H1 (cell line): ENCODE data around the gene BRCA1. TPM values are rescaled to one million over a fixed set of nuclear protein-coding genes. Genes with fewer than 3 reads are reported as not detected.

ENCODE experiments used
- CTCF ChIA-PET: fragments of 300-600 bp; sonication (Branson Sonifier 250); formaldehyde crosslinking; loops from one replicate; lab custom pipeline; 2021; ENCODE audit not compliant: partially characterized antibody; lab: Charles Lee
- POLR2A ChIA-PET: fragments of 300-600 bp; sonication (Branson Sonifier 250); formaldehyde crosslinking; loops from one replicate; lab custom pipeline; 2021; ENCODE audit warnings: inconsistent platforms; ENCODE audit not compliant: partially characterized antibody; lab: Charles Lee
- DNase-seq, 2 experiments: peaks; one replicate each; pipeline versions ENCODE4 v3.0.0 to v3.0.0-alpha.2; 2010 to 2022; ENCODE audit warnings: low spot score in 2 of 2, low read depth in 1 of 2, mixed read lengths in 1 of 2
- FAIRE-seq: peaks from 2 replicates; lab custom pipeline; 2011; peaks lifted over from hg19 to GRCh38; lab: Jason Lieb, UNC
- H2AFZ ChIP-seq: 2 replicates; pipeline ENCODE4 v1.8.1; 2012; ENCODE audit warnings: low read length, inconsistent platforms
- H2AK5ac ChIP-seq: 2 replicates; pipeline ENCODE4 v1.6.1; 2013; ENCODE audit warnings: low read depth, low read length
- H2BK120ac ChIP-seq: replicated peaks from 2 replicates; pipeline ENCODE3; 2013; ENCODE audit warnings: low read depth, low read length, inconsistent platforms
- H2BK12ac ChIP-seq: 2 replicates; pipeline ENCODE4 v1.6.1; 2013; ENCODE audit warnings: low read depth, low read length
- H2BK15ac ChIP-seq: 2 replicates; pipeline ENCODE4 v1.6.1; 2013; ENCODE audit warnings: low read length
- H2BK20ac ChIP-seq: 2 replicates; pipeline ENCODE4 v1.6.1; 2013; ENCODE audit warnings: low read length
- H2BK5ac ChIP-seq: 2 replicates; pipeline ENCODE4 v1.6.1; 2013; ENCODE audit warnings: low read depth, low read length
- H3K14ac ChIP-seq: 2 replicates; pipeline ENCODE4 v1.6.1; 2013; ENCODE audit warnings: inconsistent platforms; ENCODE audit not compliant: insufficient read length
- H3K18ac ChIP-seq: 2 replicates; pipeline ENCODE4 v1.6.1; 2013; ENCODE audit warnings: low read length; ENCODE audit errors: extremely low read depth
- H3K23ac ChIP-seq: 2 replicates; pipeline ENCODE4 v1.6.1; 2013; ENCODE audit warnings: inconsistent platforms; ENCODE audit not compliant: insufficient read length
- H3K23me2 ChIP-seq: 2 replicates; pipeline ENCODE4 v1.6.1; 2013; ENCODE audit warnings: low read depth, low read length
- H3K27ac ChIP-seq: 2 replicates; pipeline ENCODE4 v1.6.1; 2011; ENCODE audit warnings: low read depth, low read length, inconsistent platforms
- H3K27me3 ChIP-seq, 4 experiments: replicated peaks in 1 of 4; 1 replicate in 1 of 4; 2 replicates in 3 of 4; pipeline versions ENCODE4 v1.6.1 to v1.8.1; 2011 to 2013; ENCODE audit warnings: low read length in 3 of 4, mild to moderate bottlenecking in 3 of 4, inconsistent platforms in 2 of 4, mixed read lengths in 2 of 4, moderate library complexity in 1 of 4; ENCODE audit not compliant: control insufficient read depth in 3 of 4, insufficient read depth in 3 of 4; ENCODE audit errors: extremely low read depth in 1 of 4
- H3K36me3 ChIP-seq, 4 experiments: 2 replicates each; pipeline versions ENCODE4 v1.6.1 to v1.8.1; 2011 to 2013; ENCODE audit warnings: mild to moderate bottlenecking in 4 of 4, low read length in 3 of 4, moderate library complexity in 2 of 4, control low read depth in 1 of 4, inconsistent platforms in 1 of 4; ENCODE audit not compliant: insufficient read depth in 4 of 4, control insufficient read depth in 2 of 4
- H3K4ac ChIP-seq: replicated peaks from 2 replicates; pipeline ENCODE3; 2013; ENCODE audit warnings: low read length, low read depth, mixed read lengths, inconsistent platforms; ENCODE audit not compliant: insufficient read length
- H3K4me1 ChIP-seq, 4 experiments: replicated peaks in 1 of 4; 1 replicate in 1 of 4; 2 replicates in 3 of 4; pipeline versions ENCODE4 v1.6.1 to v1.8.1; 2011 to 2013; ENCODE audit warnings: low read length in 3 of 4, inconsistent platforms in 2 of 4, mixed read lengths in 1 of 4; ENCODE audit not compliant: insufficient read depth in 4 of 4, control insufficient read depth in 3 of 4
- H3K4me2 ChIP-seq, 2 experiments: 2 replicates each; pipeline versions ENCODE4 v1.6.1 to v1.8.1; 2011 to 2013; ENCODE audit warnings: low read depth in 2 of 2, low read length in 2 of 2, control low read depth in 1 of 2, inconsistent platforms in 1 of 2, mild to moderate bottlenecking in 1 of 2; ENCODE audit not compliant: insufficient read depth in 1 of 2
- H3K4me3 ChIP-seq, 4 experiments: fragments of 200-600, 300-600 bp in 1 of 4; sonication (generic), shearing (Covaris generic), sonication (Bioruptor Twin) in 1 of 4; 2 replicates each; pipeline versions ENCODE4 v1.5.1 to v1.8.1; 2011 to 2016; ENCODE audit warnings: low read length in 4 of 4, low read depth in 3 of 4, control low read depth in 2 of 4, inconsistent platforms in 2 of 4, mild to moderate bottlenecking in 2 of 4, mixed read lengths in 1 of 4, moderate library complexity in 1 of 4; ENCODE audit not compliant: insufficient read depth in 2 of 4; ENCODE audit errors: extremely low read depth in 1 of 4
- H3K56ac ChIP-seq: replicated peaks from 2 replicates; pipeline ENCODE3; 2013; ENCODE audit warnings: low read depth, mild to moderate bottlenecking, mixed read lengths, low read length, inconsistent platforms; ENCODE audit not compliant: insufficient read length
- H3K79me1 ChIP-seq: 2 replicates; pipeline ENCODE4 v1.6.1; 2013; ENCODE audit warnings: low read depth, low read length, control low read depth
- H3K79me2 ChIP-seq, 2 experiments: 2 replicates each; pipeline versions ENCODE4 v1.6.1 to v1.8.1; 2012 to 2013; ENCODE audit warnings: low read length in 2 of 2, mild to moderate bottlenecking in 2 of 2, inconsistent platforms in 1 of 2; ENCODE audit not compliant: insufficient read depth in 2 of 2, control insufficient read depth in 1 of 2
- H3K9ac ChIP-seq, 4 experiments: replicated peaks in 1 of 4; 1 replicate in 1 of 4; 2 replicates in 3 of 4; pipeline versions ENCODE4 v1.6.1 to v1.8.1; 2011 to 2013; ENCODE audit warnings: low read depth in 3 of 4, low read length in 3 of 4, control low read depth in 2 of 4, mild to moderate bottlenecking in 2 of 4, moderate library complexity in 2 of 4, inconsistent platforms in 1 of 4; ENCODE audit errors: extremely low read depth in 1 of 4
- H3K9me3 ChIP-seq, 2 experiments: 2 replicates each; pipeline versions ENCODE4 v1.6.1 to v1.8.1; 2012 to 2013; ENCODE audit warnings: mild to moderate bottlenecking in 2 of 2, moderate library complexity in 2 of 2, control low read depth in 1 of 2, inconsistent platforms in 1 of 2, low read depth in 1 of 2, low read length in 1 of 2, mixed read lengths in 1 of 2; ENCODE audit not compliant: insufficient read depth in 2 of 2
- H4K20me1 ChIP-seq, 2 experiments: replicated peaks in 1 of 2; 2 replicates each; pipeline versions ENCODE3 to v1.8.1; 2011 to 2013; ENCODE audit warnings: inconsistent platforms in 2 of 2, low read length in 2 of 2, mild to moderate bottlenecking in 1 of 2; ENCODE audit not compliant: insufficient read depth in 2 of 2, control insufficient read depth in 1 of 2
- H4K5ac ChIP-seq: 2 replicates; pipeline ENCODE4 v1.6.1; 2013; ENCODE audit warnings: low read length, low read depth, mixed read lengths, inconsistent platforms; ENCODE audit not compliant: insufficient read length
- H4K8ac ChIP-seq: 2 replicates; pipeline ENCODE4 v1.8.0; 2013; ENCODE audit warnings: mild to moderate bottlenecking, moderate library complexity, low read length, inconsistent platforms; ENCODE audit not compliant: insufficient read depth; ENCODE audit errors: extremely low read depth
- H4K91ac ChIP-seq: replicated peaks from 2 replicates; pipeline ENCODE3; 2013; ENCODE audit warnings: low read length, mixed read lengths, inconsistent platforms; ENCODE audit not compliant: insufficient read length
- SRF ChIP-seq: IDR thresholded peaks from 2 replicates; pipeline ENCODE4 v1.6.1; 2011; ENCODE audit warnings: mild to moderate bottlenecking, low read depth, low read length, moderate library complexity
- WGBS, 2 experiments: shearing (Covaris generic) in 1 of 2; methylation state at CpG; one replicate each; pipeline versions ENCODE4 v1.1.6 to v1.1.7; 2013 to 2015; ENCODE audit warnings: low lambda C conversion rate in 2 of 2, mixed read lengths in 2 of 2, inconsistent platforms in 1 of 2, low coverage in 1 of 2, missing lambda C conversion rate in 1 of 2; ENCODE audit not compliant: insufficient replicate concordance in 2 of 2, insufficient coverage in 1 of 2, insufficient read length in 1 of 2; ENCODE audit errors: extremely low coverage in 1 of 2, missing lambda C conversion rate in 1 of 2; 5-methylcytosine and 5-hydroxymethylcytosine counted together
- polyA plus RNA-seq, 7 experiments: library from polyadenylated mRNA; depleted of rRNA in 3 of 7; stranded (reverse) in 5 of 7; unstranded in 2 of 7; fragments of >200 nt in 5 of 7; fragments of 200-250 nt in 2 of 7; gene quantifications; 1 replicate in 5 of 7; 2 replicates in 1 of 7; 4 replicates in 1 of 7; pipeline versions ENCODE4 v1.2.1 to v1.2.3, GENCODE V29; 2011 to 2013; ENCODE audit warnings: missing spikeins in 2 of 7, mixed read lengths in 2 of 7
- total RNA-seq: library from RNA; stranded (reverse); fragmentation: NEBNext Ultra II Directional; extraction: Animal tissue kit (Norgen Biotek cat#: 25700); gene quantifications from 2 replicates; pipeline ENCODE4 v1.2.1, GENCODE V29; 2021

The BRCA1 gene
- total and polyA plus RNA-seq, 2 of the 8 experiments (the other 6 are each of a cell fraction or from before 2014, with no cell fraction given): 30.7 to 39.2 TPM

DNA sequence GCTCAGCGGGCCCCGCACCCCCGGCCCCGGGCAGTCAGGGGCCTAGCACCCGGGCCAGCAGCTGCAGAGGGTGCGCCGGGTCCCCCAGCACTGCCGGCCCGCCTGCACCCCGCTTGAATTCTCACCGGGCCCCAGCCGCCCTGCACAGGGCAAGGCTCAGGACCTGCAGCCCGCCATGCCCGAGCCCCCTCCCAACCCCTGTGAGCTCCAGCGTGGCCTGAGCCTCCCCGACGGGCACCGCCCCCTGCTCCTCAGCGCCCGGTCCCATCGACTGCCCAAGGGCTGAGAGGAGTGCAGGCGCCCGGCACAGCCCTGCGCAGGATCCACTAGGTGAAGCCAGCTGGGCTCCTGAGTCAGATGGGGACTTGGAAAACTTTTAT is 1.7 kb upstream of the BRCA1 start:
- Histone ChIP-seq H4K91ac (no peak overlapping the region), H3K4ac (no peak overlapping the region), H2BK120ac (no peak overlapping the region), H3K27me3 (no peaks in the 10 kb centered on the region), H3K9me3 (peaks cover 0 to 7% of the 10 kb centered on the region in 2 experiments; a peak in 1 of 4 replicates), H3K27ac (no peak overlapping the region), H2BK12ac (no peak overlapping the region), H2AFZ (no peak overlapping the region), H3K14ac (no peak overlapping the region), H3K56ac (no peak overlapping the region), H3K23ac (no peak overlapping the region), H2AK5ac (no peak overlapping the region), H3K4me3 (no peak overlapping the region), H3K4me1 (peaks cover 0 to 4% (median 3%) of the 10 kb centered on the region in 4 experiments; a peak in 4 of 7 replicates), H3K9ac (no peak overlapping the region), H4K8ac (no peak overlapping the region), H2BK20ac (no peak overlapping the region), H2BK5ac (no peak overlapping the region), H4K20me1 (no peaks in the 10 kb centered on the region), H3K36me3 (peaks cover 0 to 10% (median 6%) of the 10 kb centered on the region in 4 experiments; a peak in 4 of 8 replicates), H3K4me2 (no peak overlapping the region; a peak in 1 of 4 replicates), H3K23me2 (peaks cover 6% of the 10 kb centered on the region), H4K5ac (no peak overlapping the region), H3K79me2 (peaks cover 0 to 30% of the 10 kb centered on the region in 2 experiments; a peak in 2 of 4 replicates), H3K18ac (no peak overlapping the region), H2BK15ac (no peak overlapping the region), H3K79me1 (no peaks in the 10 kb centered on the region; the same call in 1 of the 2 replicates)
- DNase-seq (no peak), FAIRE-seq (no peak)
- 100% methylated on average over 14 of the region's 24 CpGs; no CpG with 5 or more reads in 1 of the 2 experiments for WGBS, 2 experiments
- ChIA-PET CTCF (interaction anchor here (1.2 to 1.3 kb wide), 2 partner anchors 11 to 129 kb away, joined by 3 to 4 read pairs; partner anchors contain the start of gene RPL27), POLR2A (interaction anchor here (0.8 to 5.5 kb wide), 12 partner anchors 11 to 188 kb away, joined by 3 to 29 read pairs (median 4); partner anchors contain the start of genes NBR1, RPL27 and VAT1)
- TF ChIP-seq SRF: no peak
